ENCODE measurements around the gene LSAMP. TPM values are rescaled to one million over a fixed set of nuclear protein-coding genes. Genes with fewer than 3 reads are reported as not detected.

The LSAMP gene
- total RNA-seq, 1 donor from 2014 or later: not detected

DNA sequence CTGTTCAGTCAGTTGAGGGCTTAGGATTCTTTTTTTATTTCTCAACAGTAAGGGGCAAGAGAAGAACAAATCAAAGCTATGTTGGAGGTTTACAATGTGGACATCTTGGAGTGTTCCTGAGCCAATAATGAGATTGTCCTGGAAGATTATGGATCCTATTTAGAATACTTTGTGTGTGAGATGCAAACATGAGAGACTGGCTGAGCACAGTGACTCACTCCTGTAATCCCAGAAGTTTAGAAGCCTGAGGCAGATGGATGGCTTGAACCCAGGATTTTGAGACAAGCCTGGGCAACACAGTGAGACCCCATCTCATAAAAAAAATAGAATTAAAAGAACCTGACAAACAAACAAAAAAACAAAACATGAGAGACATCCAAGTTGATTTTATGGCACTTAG is 470.3 kb downstream of the LSAMP start:
- Mint-ChIP-seq H3K27ac (no peak overlapping the region), H3K4me1 (ENCODE audit: low read depth) (no peaks in the 10 kb centered on the region), H3K36me3 (ENCODE audit: low read depth) (no peaks in the 10 kb centered on the region), H3K9me3 (no peaks in the 10 kb centered on the region), H3K4me3 (ENCODE audit: low read depth) (no peak overlapping the region), H3K27me3 (ENCODE audit: low read depth) (no peaks in the 10 kb centered on the region)
- intact Hi-C loops (cut with micrococcal nuclease): no loop called here
- DNase-seq (ENCODE audit: low spot score): no peak

DNA sequence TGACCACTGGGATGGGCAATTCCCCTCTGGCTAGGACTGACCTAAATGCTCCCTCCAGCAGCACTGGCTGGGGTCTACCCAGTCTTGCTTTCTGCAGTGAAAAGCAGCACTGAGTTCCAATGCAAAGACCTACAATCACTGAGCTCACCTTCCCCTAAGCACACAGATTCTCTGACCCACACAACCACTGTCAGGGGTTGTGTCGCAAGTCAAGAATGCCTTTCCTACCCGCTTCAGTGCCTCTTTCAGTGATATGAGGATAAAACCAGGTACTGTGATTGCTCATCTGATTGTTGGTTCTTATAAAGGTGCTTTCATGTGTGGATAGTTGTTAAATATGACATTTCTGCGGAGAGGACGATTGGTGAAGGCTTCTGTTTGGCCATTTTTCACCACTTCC is 476.4 kb downstream of the LSAMP start:
- Mint-ChIP-seq H3K27ac (no peak overlapping the region), H3K27me3 (ENCODE audit: low read depth) (no peaks in the 10 kb centered on the region), H3K4me3 (ENCODE audit: low read depth) (no peak overlapping the region), H3K36me3 (ENCODE audit: low read depth) (no peaks in the 10 kb centered on the region), H3K9me3 (no peaks in the 10 kb centered on the region), H3K4me1 (ENCODE audit: low read depth) (no peaks in the 10 kb centered on the region)
- intact Hi-C loops (cut with micrococcal nuclease): no loop called here
- DNase-seq (ENCODE audit: low spot score): no peak

DNA sequence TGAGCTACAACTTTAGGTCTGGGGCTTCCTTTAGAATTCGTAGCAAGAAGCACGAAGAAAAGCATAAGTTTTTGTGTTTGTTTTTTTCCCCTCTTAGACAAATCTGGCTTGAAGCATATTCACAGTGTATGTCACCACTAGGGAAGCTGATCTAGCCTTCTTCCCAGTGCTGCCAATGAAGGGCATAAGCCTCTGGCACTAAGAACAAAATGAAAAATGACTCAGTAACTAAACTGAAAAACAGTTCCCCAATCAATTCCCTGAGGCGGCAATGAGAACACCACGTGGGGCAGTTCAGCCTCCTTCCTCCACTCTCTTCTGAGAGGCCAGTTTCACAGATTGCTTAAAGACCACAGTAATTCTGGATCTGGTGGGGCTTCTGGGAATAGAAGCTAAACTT is 483.9 kb downstream of the LSAMP start:
- Mint-ChIP-seq H3K9me3 (no peaks in the 10 kb centered on the region), H3K27ac (no peak overlapping the region), H3K36me3 (ENCODE audit: low read depth) (no peaks in the 10 kb centered on the region), H3K4me1 (ENCODE audit: low read depth) (no peaks in the 10 kb centered on the region), H3K4me3 (ENCODE audit: low read depth) (no peak overlapping the region), H3K27me3 (ENCODE audit: low read depth) (no peaks in the 10 kb centered on the region)
- DNase-seq (ENCODE audit: low spot score): no peak
- intact Hi-C loops (cut with micrococcal nuclease): no loop called here

DNA sequence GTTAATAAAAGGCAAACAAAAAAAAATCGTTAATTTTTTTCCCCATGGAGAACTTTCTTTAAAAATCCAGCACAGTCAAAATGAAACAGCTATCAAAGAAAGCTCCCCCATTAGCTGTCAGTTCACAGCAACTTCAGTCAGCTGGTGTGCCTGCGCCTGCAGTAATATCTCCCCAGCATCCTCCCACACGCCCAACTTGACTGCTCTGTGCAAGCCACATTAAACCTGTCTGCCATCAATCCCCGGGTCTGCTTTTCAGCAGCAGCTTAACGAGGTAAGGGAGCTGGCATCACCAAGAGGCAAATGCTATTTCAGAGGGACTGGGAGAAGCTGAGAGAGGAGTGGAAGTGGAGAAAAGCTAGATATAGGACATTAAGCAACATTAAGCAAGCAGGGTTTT is 484.5 kb downstream of the LSAMP start:
- no peak overlapping the region for H3K4me3 Mint-ChIP-seq (ENCODE audit: low read depth)
- no peaks in the 10 kb centered on the region for H3K36me3 Mint-ChIP-seq (ENCODE audit: low read depth)
- no peak overlapping the region for H3K27ac Mint-ChIP-seq
- intact Hi-C loops (cut with micrococcal nuclease): no loop called here
- H3K27me3 Mint-ChIP-seq (ENCODE audit: low read depth): no peaks in the 10 kb centered on the region
- DNase-seq (ENCODE audit: low spot score): no peak
- no peaks in the 10 kb centered on the region for H3K4me1 Mint-ChIP-seq (ENCODE audit: low read depth)
- H3K9me3 Mint-ChIP-seq: no peaks in the 10 kb centered on the region

DNA sequence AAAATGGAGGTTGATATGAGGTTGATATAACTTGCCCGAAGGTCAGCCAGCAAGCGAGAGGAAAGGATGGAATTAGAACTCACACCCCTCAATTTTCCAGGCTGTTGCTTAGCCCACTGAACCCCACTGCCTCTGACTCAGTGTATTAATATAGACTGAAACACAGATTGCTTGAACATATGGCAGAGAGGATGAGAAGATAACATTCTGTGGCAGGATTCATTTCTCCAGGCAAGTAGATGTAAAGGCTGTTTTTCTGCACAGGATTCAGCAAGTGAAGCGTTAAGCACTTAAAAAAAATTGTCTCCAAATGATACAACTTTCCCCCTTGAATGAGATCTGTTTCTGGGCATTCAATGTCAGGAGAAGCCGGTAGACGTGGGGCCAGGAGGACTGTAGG is 486.8 kb downstream of the LSAMP start:
- intact Hi-C loops (cut with micrococcal nuclease): no loop called here
- no peak for DNase-seq (ENCODE audit: low spot score)
- no peaks in the 10 kb centered on the region for H3K36me3 Mint-ChIP-seq (ENCODE audit: low read depth)
- no peaks in the 10 kb centered on the region for H3K27me3 Mint-ChIP-seq (ENCODE audit: low read depth)
- no peaks in the 10 kb centered on the region for H3K4me1 Mint-ChIP-seq (ENCODE audit: low read depth)
- H3K27ac Mint-ChIP-seq: no peak overlapping the region
- no peak overlapping the region for H3K4me3 Mint-ChIP-seq (ENCODE audit: low read depth)
- no peaks in the 10 kb centered on the region for H3K9me3 Mint-ChIP-seq

DNA sequence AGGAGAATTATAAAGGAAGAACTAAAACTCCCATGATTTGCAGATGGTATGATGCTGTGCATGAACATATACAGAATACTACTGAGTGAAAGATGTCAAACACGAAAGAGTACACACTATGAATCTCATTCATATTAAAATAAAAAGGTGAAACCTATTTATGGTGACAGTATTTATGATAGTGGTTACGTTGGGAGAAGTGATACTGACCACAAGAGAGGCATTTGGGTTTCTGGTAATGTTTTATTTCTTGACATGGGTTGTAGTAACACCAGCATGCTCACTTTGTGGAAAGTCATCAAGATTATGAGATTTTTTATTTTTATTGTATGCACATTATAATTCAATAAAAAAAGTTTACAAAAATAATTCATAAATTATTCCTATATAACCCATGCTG is 498.0 kb downstream of the LSAMP start:
- Mint-ChIP-seq H3K27ac (no peak overlapping the region), H3K9me3 (no peaks in the 10 kb centered on the region), H3K4me3 (ENCODE audit: low read depth) (no peak overlapping the region), H3K27me3 (ENCODE audit: low read depth) (no peaks in the 10 kb centered on the region), H3K4me1 (ENCODE audit: low read depth) (no peaks in the 10 kb centered on the region), H3K36me3 (ENCODE audit: low read depth) (no peaks in the 10 kb centered on the region)
- no peak for DNase-seq (ENCODE audit: low spot score)
- intact Hi-C loops (cut with micrococcal nuclease): no loop called here

DNA sequence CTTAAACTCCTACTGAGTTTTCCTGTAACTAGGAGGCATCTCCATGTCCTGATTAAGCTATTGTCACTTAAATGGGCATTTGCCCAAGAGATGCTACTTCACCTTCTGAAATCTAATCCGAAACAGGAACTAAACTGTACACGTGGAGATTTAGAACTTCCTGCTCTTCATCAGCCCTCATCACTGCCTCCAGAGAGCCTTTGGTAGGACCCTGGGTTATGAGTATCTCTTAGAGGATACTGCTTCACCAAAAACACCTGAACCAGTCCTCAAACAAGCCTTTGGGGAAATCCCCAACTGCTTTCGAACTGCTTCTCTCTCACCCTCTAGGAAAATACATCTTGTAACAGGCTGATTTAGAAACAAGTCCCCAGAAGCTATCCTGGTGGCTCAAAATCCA is 501.7 kb downstream of the LSAMP start:
- H3K27me3 Mint-ChIP-seq (ENCODE audit: low read depth): no peaks in the 10 kb centered on the region
- intact Hi-C loops (cut with micrococcal nuclease): no loop called here
- H3K4me1 Mint-ChIP-seq (ENCODE audit: low read depth): no peaks in the 10 kb centered on the region
- no peak overlapping the region for H3K4me3 Mint-ChIP-seq (ENCODE audit: low read depth)
- H3K36me3 Mint-ChIP-seq (ENCODE audit: low read depth): no peaks in the 10 kb centered on the region
- H3K27ac Mint-ChIP-seq: no peak overlapping the region
- no peak for DNase-seq (ENCODE audit: low spot score)
- no peaks in the 10 kb centered on the region for H3K9me3 Mint-ChIP-seq

DNA sequence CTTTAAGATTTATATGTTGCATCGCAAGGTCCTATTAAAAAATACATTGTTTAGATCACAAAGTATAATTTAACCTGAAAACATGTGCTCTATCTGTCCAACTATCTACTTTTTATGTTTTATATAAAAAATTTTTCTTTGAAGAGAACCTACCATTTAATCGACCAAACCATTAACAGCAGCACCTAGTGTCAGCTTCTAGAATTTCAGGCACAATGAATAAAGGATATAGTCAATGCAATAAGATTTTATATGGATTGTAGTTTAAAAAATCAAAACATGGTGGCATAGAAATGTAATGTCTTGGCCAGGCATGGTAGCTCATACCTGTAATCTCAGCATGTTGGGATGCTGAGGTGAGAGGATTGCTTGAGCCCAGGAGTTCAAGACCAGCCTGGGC is 508.2 kb downstream of the LSAMP start:
- no peaks in the 10 kb centered on the region for H3K9me3 Mint-ChIP-seq
- DNase-seq (ENCODE audit: low spot score): no peak
- intact Hi-C loops (cut with micrococcal nuclease): no loop called here
- no peaks in the 10 kb centered on the region for H3K27me3 Mint-ChIP-seq (ENCODE audit: low read depth)
- no peaks in the 10 kb centered on the region for H3K36me3 Mint-ChIP-seq (ENCODE audit: low read depth)
- H3K27ac Mint-ChIP-seq: no peak overlapping the region
- no peak overlapping the region for H3K4me3 Mint-ChIP-seq (ENCODE audit: low read depth)
- no peaks in the 10 kb centered on the region for H3K4me1 Mint-ChIP-seq (ENCODE audit: low read depth)

DNA sequence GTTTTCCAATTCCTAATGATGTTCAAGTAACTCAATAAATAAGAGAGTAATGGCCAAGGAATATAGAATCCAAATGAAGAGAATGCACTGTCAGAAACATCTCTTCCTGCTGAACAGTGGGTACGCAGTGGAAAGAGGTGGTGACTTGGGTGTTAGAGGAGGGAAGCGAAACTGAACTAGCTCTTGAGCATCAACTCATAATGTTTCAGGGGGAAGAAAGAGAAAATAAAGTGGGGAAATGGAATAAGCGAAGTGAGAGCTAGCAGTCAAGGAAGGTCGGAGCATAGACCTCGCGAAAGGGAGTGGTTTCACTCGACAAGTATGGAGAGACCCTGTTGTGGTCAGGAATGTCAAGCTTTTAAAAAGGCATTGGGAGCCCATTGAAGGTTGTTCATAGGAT is 512.5 kb downstream of the LSAMP start:
- intact Hi-C loops (cut with micrococcal nuclease): no loop called here
- Mint-ChIP-seq H3K36me3 (ENCODE audit: low read depth) (no peaks in the 10 kb centered on the region), H3K27me3 (ENCODE audit: low read depth) (no peaks in the 10 kb centered on the region), H3K4me3 (ENCODE audit: low read depth) (no peak overlapping the region), H3K4me1 (ENCODE audit: low read depth) (no peaks in the 10 kb centered on the region), H3K27ac (no peak overlapping the region), H3K9me3 (no peaks in the 10 kb centered on the region)
- DNase-seq (ENCODE audit: low spot score): no peak

DNA sequence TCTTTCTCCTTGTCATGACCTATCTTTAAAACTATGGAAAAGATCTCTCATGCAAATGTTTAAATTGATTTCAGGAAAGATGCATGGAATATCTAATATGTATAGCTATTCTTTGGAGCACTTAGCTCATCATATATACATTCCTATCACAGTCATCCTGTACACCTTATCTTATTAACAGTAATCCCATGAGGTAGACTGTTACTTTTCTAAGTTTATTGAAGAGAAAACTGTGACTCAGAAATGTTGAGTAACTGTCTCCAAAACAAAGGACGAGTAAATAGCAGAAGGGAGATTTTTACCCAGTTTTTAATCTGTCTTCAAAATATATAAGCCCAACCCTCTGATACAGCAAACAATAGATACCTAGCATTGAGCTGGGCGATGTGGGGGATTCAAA is 513.7 kb downstream of the LSAMP start:
- no peak overlapping the region for H3K27ac Mint-ChIP-seq
- no peaks in the 10 kb centered on the region for H3K36me3 Mint-ChIP-seq (ENCODE audit: low read depth)
- intact Hi-C loops (cut with micrococcal nuclease): no loop called here
- H3K9me3 Mint-ChIP-seq: no peaks in the 10 kb centered on the region
- no peaks in the 10 kb centered on the region for H3K27me3 Mint-ChIP-seq (ENCODE audit: low read depth)
- H3K4me1 Mint-ChIP-seq (ENCODE audit: low read depth): no peaks in the 10 kb centered on the region
- DNase-seq (ENCODE audit: low spot score): no peak
- no peak overlapping the region for H3K4me3 Mint-ChIP-seq (ENCODE audit: low read depth)

DNA sequence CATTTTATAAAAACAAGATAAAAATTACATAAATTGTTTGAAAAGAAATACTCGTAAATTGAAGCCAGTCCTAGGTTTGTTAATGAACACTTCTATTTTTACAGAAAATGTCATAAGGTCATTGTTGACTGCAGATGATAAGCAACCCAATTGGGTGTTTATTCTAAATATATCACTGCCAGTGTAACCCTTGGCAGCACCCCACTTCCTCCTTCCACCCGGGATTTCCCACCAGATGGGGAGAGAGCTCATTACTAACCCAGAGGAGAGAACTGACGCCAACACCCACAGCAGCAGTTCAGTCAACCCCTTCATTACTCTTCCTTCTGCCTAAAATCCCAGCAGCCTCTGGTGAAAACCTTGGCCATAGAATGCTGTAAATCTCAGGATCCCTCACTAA is 514.4 kb downstream of the LSAMP start:
- Mint-ChIP-seq H3K4me3 (ENCODE audit: low read depth) (no peak overlapping the region), H3K36me3 (ENCODE audit: low read depth) (no peaks in the 10 kb centered on the region), H3K27me3 (ENCODE audit: low read depth) (no peaks in the 10 kb centered on the region), H3K27ac (no peak overlapping the region), H3K4me1 (ENCODE audit: low read depth) (no peaks in the 10 kb centered on the region), H3K9me3 (no peaks in the 10 kb centered on the region)
- no peak for DNase-seq (ENCODE audit: low spot score)
- intact Hi-C loops (cut with micrococcal nuclease): no loop called here

DNA sequence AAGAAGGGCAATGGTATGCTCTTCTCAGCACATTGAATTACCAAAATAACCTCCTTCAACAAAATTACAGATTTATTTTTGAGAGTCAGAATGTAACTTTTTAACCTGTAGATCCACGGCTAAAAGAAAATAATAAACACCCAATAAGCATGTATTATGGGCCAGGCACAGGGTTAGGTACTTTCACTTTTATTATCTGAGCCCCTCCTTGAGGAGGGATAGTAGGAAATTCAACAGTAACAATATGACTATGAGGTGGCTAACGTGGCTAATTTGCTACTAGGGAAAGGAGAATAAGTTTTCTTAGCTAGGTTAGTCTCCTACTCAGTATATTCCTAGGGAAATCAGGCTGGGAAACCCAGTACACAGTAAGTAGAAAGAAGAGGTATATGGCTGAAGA is 515.1 kb downstream of the LSAMP start:
- H3K27me3 Mint-ChIP-seq (ENCODE audit: low read depth): no peaks in the 10 kb centered on the region
- H3K4me1 Mint-ChIP-seq (ENCODE audit: low read depth): no peaks in the 10 kb centered on the region

DNA sequence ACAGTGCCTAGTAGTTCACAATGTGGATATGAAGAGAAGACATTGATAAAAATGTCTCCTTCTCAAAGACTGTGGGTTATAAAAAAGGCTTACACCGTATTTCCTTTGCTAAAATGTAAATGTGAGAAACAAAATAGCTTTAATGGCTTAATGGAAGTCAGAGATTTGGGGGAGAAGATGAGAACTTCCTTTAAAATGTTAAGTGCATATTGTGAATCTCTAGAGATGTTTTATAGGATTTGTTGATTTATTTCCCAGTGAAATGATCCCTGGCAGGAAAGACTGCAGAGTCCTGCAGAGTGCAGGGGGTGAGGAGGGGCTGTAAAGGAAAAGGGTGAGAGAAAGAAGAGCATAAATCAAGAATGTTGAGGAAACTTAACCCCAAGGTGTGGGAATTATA is 516.9 kb downstream of the LSAMP start:
- Mint-ChIP-seq H3K9me3 (no peaks in the 10 kb centered on the region), H3K27me3 (ENCODE audit: low read depth) (no peaks in the 10 kb centered on the region), H3K4me1 (ENCODE audit: low read depth) (no peaks in the 10 kb centered on the region), H3K4me3 (ENCODE audit: low read depth) (no peak overlapping the region), H3K36me3 (ENCODE audit: low read depth) (no peaks in the 10 kb centered on the region), H3K27ac (no peak overlapping the region)
- DNase-seq (ENCODE audit: low spot score): no peak
- intact Hi-C loops (cut with micrococcal nuclease): no loop called here

More for the DNA sequence above, 515.1 kb downstream of the LSAMP start:
- Mint-ChIP-seq H3K27ac (no peak overlapping the region), H3K9me3 (no peaks in the 10 kb centered on the region), H3K4me3 (ENCODE audit: low read depth) (no peak overlapping the region), H3K36me3 (ENCODE audit: low read depth) (no peaks in the 10 kb centered on the region)
- DNase-seq (ENCODE audit: low spot score): no peak
- intact Hi-C loops (cut with micrococcal nuclease): no loop called here

DNA sequence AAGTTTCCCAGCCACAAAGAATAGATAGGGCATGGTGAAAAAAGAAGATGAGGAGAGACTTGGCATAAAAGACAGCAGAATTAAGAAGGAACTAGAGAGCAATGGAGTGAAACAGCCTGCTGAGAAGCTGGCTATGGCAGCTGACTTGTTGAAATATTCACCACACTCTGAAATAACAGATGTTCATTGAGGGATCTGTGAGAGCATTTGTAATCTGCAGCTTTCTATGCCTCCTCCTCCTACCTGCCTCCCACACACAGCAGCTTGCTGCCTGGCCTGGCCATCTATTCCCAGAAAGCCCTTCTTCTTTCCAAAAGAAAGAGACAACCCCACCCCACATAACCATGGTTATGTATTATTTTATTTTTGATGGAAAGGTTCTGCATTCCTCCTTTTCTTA is 518.1 kb downstream of the LSAMP start:
- intact Hi-C loops (cut with micrococcal nuclease): no loop called here
- Mint-ChIP-seq H3K4me3 (ENCODE audit: low read depth) (no peak overlapping the region), H3K9me3 (no peaks in the 10 kb centered on the region), H3K27ac (no peak overlapping the region), H3K4me1 (ENCODE audit: low read depth) (no peaks in the 10 kb centered on the region), H3K27me3 (ENCODE audit: low read depth) (no peaks in the 10 kb centered on the region), H3K36me3 (ENCODE audit: low read depth) (no peaks in the 10 kb centered on the region)
- DNase-seq (ENCODE audit: low spot score): no peak
